ENCODE data around the gene PCBP1. TPM values are rescaled to one million over a fixed set of nuclear protein-coding genes. Genes with fewer than 3 reads are reported as not detected.

Gene PCBP1
- total RNA-seq = 55.7 and 70.7 TPM in 2 replicates

DNA sequence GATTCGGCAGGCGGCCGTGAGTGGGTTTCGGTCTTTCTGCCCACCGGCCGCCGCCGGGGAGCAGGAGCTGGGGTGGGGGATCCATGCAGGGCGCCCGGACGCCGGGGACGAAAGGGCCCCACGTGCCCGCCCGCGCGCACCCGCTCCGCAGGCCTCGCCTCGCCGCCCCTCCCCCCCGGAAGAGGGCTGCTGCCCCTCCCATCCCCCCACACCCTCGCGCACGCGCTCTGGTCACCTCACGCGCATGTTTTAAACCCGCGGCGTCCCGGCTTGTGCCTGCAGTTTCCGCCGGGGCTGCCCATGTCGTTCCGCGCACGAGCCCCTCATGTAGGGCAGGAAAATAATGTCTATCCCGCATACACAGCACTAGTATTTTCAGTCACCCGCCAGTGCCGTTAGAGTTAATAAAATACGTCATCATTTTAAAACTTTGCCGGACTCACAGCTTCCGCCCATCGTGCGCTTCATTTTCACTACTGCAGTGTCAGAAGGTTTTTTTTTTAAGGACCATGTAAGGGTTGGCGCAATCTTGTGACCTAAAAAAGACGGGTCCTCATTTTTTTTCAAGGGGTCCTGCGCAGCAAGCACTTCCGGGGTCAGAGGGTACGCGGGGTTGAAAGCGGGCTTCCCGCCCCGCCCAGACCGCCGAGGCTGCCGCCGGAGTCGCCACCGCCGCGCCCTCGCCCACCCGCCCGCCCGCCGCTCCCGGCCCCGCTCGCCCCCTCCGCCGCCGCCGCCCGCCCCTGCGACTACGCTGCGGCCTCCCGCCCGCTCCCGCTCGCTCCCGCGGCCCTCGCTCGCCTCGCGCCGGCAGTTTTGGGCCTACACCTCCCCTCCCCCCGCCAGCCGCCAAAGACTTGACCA, at the start of gene PCBP1:
Gene PCBP1 (plus strand): TSS at position 640 of the 864 bp plus-strand sequence. CDS start 267 bp downstream, outside the sequence.
- peaks cover 24% of the 10 kb centered on the region for H3K36me3 ChIP-seq (ENCODE audit: insufficient read depth, low read length)
- H3K27me3 ChIP-seq (ENCODE audit: insufficient read depth, low read length) = no peaks in the 10 kb centered on the region
- peaks cover 38% of the 10 kb centered on the region for H3K4me1 ChIP-seq (ENCODE audit: insufficient read depth, low read length)
- H2AFZ ChIP-seq (ENCODE audit: low read length) = peak within 1 kb of the TSS; percentile 99
- TF ChIP-seq CTCF (IDR thresholded peaks at IDR 0.05; ENCODE audit: extremely low read depth, low read depth, low read length) = no peak
- peaks cover 8% of the 10 kb centered on the region for H4K20me1 ChIP-seq (ENCODE audit: insufficient read depth, low read length)
- H3K4me3 ChIP-seq (ENCODE audit: insufficient read depth, low read length) = peak within 1 kb of the TSS; percentile 96
- peak within 1 kb of the TSS; percentile 99 for H3K4me2 ChIP-seq (ENCODE audit: insufficient read depth, low read length)
- H3K27ac ChIP-seq (ENCODE audit: low read depth, low read length) = peak within 1 kb of the TSS; percentile 100
- peaks cover 34% of the 10 kb centered on the region for H3K79me2 ChIP-seq (ENCODE audit: insufficient read depth, low read length)
- H3K9me3 ChIP-seq (ENCODE audit: low read depth, low read length) = no peaks in the 10 kb centered on the region
- DNase-seq (ENCODE audit: insufficient read length, low spot score, missing footprints) = peak; percentile 98

GRCh38 chr2:70039366-70039765, 47.9 kb upstream of the PCBP1 start:
- H3K36me3 ChIP-seq (ENCODE audit: insufficient read depth, low read length) = no peaks in the 10 kb centered on the region
- no peak overlapping the region for H2AFZ ChIP-seq (ENCODE audit: low read length)
- H4K20me1 ChIP-seq (ENCODE audit: insufficient read depth, low read length) = no peaks in the 10 kb centered on the region
- H3K4me1 ChIP-seq (ENCODE audit: insufficient read depth, low read length) = peaks cover 21% of the 10 kb centered on the region
- H3K27me3 ChIP-seq (ENCODE audit: insufficient read depth, low read length) = no peaks in the 10 kb centered on the region
- TF ChIP-seq CTCF (IDR thresholded peaks at IDR 0.05; ENCODE audit: extremely low read depth, low read depth, low read length) = no peak
- no peak overlapping the region for H3K27ac ChIP-seq (ENCODE audit: low read depth, low read length)
- no peak overlapping the region for H3K4me3 ChIP-seq (ENCODE audit: insufficient read depth, low read length)
- no peaks in the 10 kb centered on the region for H3K9me3 ChIP-seq (ENCODE audit: low read depth, low read length)
- H3K4me2 ChIP-seq (ENCODE audit: insufficient read depth, low read length) = no peak overlapping the region
- no peak for DNase-seq (ENCODE audit: insufficient read length, low spot score, missing footprints)
- H3K79me2 ChIP-seq (ENCODE audit: insufficient read depth, low read length) = no peaks in the 10 kb centered on the region

- Histone ChIP-seq H3K27ac (ENCODE audit: low read depth, low read length) (peak overlapping the region; percentile 5), H3K4me3 (ENCODE audit: insufficient read depth, low read length) (no peak overlapping the region), H3K4me1 (ENCODE audit: insufficient read depth, low read length) (peaks cover 8% of the 10 kb centered on the region), H3K79me2 (ENCODE audit: insufficient read depth, low read length) (no peaks in the 10 kb centered on the region), H4K20me1 (ENCODE audit: insufficient read depth, low read length) (no peaks in the 10 kb centered on the region), H3K9me3 (ENCODE audit: low read depth, low read length) (no peaks in the 10 kb centered on the region), H2AFZ (ENCODE audit: low read length) (no peak overlapping the region), H3K27me3 (ENCODE audit: insufficient read depth, low read length) (no peaks in the 10 kb centered on the region), H3K4me2 (ENCODE audit: insufficient read depth, low read length) (peak overlapping the region; percentile 18), H3K36me3 (ENCODE audit: insufficient read depth, low read length) (peaks cover 8% of the 10 kb centered on the region)
- TF ChIP-seq CTCF (IDR thresholded peaks at IDR 0.05; ENCODE audit: extremely low read depth, low read depth, low read length) = no peak
- DNase-seq (ENCODE audit: insufficient read length, low spot score, missing footprints) = no peak
Measured at GRCh38 chr2:70041663-70042062, 45.6 kb upstream of the PCBP1 start.

DNA sequence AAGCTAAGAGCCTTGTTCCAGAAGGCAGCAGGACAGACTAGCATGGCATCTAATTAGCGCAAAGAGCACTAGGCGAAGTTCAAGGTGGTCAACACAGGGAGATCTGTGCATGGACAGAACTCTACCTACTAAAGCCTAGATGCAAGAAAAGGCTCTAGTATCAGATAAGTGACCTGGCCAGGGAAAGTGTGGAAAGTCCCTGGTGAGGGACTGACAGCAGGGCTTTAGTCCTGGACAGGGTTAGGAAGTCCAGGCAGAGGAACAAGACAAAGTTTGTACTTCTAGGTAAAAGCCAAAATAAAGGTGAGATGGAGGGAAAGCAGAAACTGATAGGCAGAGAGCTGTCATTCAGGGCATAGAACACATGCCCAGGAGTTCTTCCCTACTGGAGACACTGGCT, 45.0 kb upstream of the PCBP1 start:
- Histone ChIP-seq H3K4me2 (ENCODE audit: insufficient read depth, low read length) (no peak overlapping the region), H3K27ac (ENCODE audit: low read depth, low read length) (no peak overlapping the region), H3K79me2 (ENCODE audit: insufficient read depth, low read length) (no peaks in the 10 kb centered on the region), H3K4me3 (ENCODE audit: insufficient read depth, low read length) (no peak overlapping the region), H3K4me1 (ENCODE audit: insufficient read depth, low read length) (peaks cover 8% of the 10 kb centered on the region), H3K27me3 (ENCODE audit: insufficient read depth, low read length) (no peaks in the 10 kb centered on the region), H3K9me3 (ENCODE audit: low read depth, low read length) (no peaks in the 10 kb centered on the region), H3K36me3 (ENCODE audit: insufficient read depth, low read length) (peaks cover 8% of the 10 kb centered on the region), H2AFZ (ENCODE audit: low read length) (no peak overlapping the region), H4K20me1 (ENCODE audit: insufficient read depth, low read length) (no peaks in the 10 kb centered on the region)
- DNase-seq (ENCODE audit: insufficient read length, low spot score, missing footprints) = no peak
- no peak for TF ChIP-seq CTCF (IDR thresholded peaks at IDR 0.05; ENCODE audit: extremely low read depth, low read depth, low read length)
